Measurements from ENCODE around the gene CNST.
A peak's percentile ranks its signal among the peaks of the same experiment; 100 is the strongest.

CNST gene

DNA sequence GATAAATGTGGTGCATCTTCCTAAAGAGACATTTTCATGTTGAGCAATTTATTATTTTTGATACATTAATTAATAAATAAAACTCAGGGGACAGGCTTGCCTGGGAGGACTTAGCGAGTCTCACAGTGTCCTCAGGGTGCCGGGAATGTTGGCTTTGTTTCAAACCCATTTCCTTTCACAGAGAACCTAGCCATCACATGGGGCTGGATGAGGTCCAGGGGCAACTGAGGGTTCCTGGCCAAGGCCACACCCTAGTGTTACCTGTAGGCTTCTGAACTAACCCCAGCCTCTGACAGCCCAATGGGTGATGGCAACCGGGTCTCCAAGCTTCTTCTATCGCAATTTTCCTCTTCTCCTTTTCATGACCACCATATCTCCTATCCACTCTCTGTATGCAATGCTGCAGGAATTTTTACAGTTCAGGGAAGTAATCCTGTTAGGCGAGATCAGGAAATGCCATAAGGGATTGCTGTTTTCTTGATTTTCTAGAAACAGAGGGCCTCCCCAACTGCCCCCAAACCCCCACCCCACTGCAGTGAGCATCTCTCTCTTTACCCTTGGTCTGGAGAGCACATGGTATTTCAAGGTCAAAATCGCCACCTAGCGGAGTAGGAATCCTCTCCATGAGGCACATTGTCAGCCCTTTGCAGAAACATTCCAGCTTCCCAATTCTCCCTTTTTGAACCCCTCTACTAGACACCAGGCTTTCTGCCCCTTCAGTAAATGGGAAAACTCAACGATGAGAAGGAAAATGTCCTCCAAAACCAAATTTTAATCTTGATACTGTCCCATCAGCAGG, 37.1 kb upstream of the CNST start:
- no peak for TF ChIP-seq RAD21 (IDR thresholded peaks at IDR 0.05; ENCODE audit: low read depth)
- no peak for TF ChIP-seq EGR1 (IDR thresholded peaks at IDR 0.05)
- peak; percentile 66 for TF ChIP-seq NFIC (IDR thresholded peaks at IDR 0.05)
- TF ChIP-seq, protein P1, sequence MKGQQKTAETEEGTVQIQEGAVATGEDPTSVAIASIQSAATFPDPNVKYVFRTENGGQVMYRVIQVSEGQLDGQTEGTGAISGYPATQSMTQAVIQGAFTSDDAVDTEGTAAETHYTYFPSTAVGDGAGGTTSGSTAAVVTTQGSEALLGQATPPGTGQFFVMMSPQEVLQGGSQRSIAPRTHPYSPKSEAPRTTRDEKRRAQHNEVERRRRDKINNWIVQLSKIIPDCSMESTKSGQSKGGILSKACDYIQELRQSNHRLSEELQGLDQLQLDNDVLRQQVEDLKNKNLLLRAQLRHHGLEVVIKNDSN (IDR thresholded peaks at IDR 0.05): 0 out of 2 replicates have a peak, but pooled peaks have one; percentile 25

DNA sequence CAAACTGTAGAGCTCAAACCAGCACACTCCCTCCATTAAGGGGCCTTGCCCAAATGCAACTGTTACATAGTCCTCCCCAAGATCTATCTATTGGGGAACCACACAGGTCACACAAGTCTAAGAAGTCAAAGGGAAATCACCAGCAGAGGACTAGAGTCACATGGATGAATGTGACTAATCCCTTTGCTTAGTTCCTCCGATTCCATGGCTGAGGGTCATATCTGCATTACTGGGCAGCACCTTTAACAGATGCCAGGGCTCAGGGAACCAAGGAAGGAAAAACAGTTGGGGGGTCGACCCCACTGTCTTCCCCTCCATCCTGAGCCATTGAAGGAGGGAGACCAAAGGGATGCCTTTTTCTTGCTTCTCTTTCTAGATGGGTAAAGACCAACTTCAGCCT, 35.8 kb upstream of the CNST start:
- TF ChIP-seq ZBTB7A (IDR thresholded peaks at IDR 0.05; ENCODE audit: low read depth) (no peak), EGR1 (IDR thresholded peaks at IDR 0.05) (no peak)
- TF ChIP-seq, protein P2, sequence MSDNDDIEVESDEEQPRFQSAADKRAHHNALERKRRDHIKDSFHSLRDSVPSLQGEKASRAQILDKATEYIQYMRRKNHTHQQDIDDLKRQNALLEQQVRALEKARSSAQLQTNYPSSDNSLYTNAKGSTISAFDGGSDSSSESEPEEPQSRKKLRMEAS (IDR thresholded peaks at IDR 0.05): no peak

DNA sequence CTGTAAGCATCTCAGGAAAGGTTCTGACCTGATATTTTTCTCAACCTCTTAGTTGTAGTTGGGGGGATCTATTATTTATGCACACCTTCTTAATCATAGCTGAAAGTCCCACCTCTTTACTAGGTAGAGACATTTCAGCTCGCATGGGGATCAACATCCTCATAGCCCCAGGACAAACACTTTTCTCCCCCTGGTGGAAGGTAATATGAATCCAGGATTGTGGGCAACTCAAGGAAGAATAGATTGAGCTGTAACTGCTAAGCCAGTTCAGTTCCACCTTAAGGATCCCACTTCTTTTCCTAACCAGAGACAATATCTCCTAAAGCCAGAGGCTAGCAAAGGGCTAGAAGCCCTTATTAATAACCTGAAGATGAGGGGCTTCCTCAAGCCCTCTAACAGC, 33.7 kb upstream of the CNST start:
- no peak for TF ChIP-seq ZBTB7A (IDR thresholded peaks at IDR 0.05; ENCODE audit: low read depth)
- no peak for TF ChIP-seq TCF12 (IDR thresholded peaks at IDR 0.05; ENCODE audit: low read depth)
- no peak for TF ChIP-seq CREB1 (IDR thresholded peaks at IDR 0.05; ENCODE audit: low read depth)
- no peak; the same call in 1 of the 2 replicates for TF ChIP-seq RAD21 (IDR thresholded peaks at IDR 0.05; ENCODE audit: low read depth)
- TF ChIP-seq TEAD4 (IDR thresholded peaks at IDR 0.05): no peak
- TF ChIP-seq CEBPB (IDR thresholded peaks at IDR 0.05): no peak
- TF ChIP-seq, protein P2 (IDR thresholded peaks at IDR 0.05): no peak
- TF ChIP-seq, protein P3, sequence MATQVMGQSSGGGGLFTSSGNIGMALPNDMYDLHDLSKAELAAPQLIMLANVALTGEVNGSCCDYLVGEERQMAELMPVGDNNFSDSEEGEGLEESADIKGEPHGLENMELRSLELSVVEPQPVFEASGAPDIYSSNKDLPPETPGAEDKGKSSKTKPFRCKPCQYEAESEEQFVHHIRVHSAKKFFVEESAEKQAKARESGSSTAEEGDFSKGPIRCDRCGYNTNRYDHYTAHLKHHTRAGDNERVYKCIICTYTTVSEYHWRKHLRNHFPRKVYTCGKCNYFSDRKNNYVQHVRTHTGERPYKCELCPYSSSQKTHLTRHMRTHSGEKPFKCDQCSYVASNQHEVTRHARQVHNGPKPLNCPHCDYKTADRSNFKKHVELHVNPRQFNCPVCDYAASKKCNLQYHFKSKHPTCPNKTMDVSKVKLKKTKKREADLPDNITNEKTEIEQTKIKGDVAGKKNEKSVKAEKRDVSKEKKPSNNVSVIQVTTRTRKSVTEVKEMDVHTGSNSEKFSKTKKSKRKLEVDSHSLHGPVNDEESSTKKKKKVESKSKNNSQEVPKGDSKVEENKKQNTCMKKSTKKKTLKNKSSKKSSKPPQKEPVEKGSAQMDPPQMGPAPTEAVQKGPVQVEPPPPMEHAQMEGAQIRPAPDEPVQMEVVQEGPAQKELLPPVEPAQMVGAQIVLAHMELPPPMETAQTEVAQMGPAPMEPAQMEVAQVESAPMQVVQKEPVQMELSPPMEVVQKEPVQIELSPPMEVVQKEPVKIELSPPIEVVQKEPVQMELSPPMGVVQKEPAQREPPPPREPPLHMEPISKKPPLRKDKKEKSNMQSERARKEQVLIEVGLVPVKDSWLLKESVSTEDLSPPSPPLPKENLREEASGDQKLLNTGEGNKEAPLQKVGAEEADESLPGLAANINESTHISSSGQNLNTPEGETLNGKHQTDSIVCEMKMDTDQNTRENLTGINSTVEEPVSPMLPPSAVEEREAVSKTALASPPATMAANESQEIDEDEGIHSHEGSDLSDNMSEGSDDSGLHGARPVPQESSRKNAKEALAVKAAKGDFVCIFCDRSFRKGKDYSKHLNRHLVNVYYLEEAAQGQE (IDR thresholded peaks at IDR 0.05; ENCODE audit: low read depth): no peak
- no peak for TF ChIP-seq FOXM1 (IDR thresholded peaks at IDR 0.05; ENCODE audit: borderline replicate concordance, low read depth)
- no peak for TF ChIP-seq YY1 (IDR thresholded peaks at IDR 0.05; ENCODE audit: low read depth)
- TF ChIP-seq EGR1 (IDR thresholded peaks at IDR 0.05): no peak
- TF ChIP-seq, protein P1 (IDR thresholded peaks at IDR 0.05): no peak
- TF ChIP-seq TAF1 (IDR thresholded peaks at IDR 0.05; ENCODE audit: low read depth): no peak
- no peak for TF ChIP-seq EP300 (IDR thresholded peaks at IDR 0.05; ENCODE audit: borderline replicate concordance)
- TF ChIP-seq NFIC (IDR thresholded peaks at IDR 0.05): no peak

DNA sequence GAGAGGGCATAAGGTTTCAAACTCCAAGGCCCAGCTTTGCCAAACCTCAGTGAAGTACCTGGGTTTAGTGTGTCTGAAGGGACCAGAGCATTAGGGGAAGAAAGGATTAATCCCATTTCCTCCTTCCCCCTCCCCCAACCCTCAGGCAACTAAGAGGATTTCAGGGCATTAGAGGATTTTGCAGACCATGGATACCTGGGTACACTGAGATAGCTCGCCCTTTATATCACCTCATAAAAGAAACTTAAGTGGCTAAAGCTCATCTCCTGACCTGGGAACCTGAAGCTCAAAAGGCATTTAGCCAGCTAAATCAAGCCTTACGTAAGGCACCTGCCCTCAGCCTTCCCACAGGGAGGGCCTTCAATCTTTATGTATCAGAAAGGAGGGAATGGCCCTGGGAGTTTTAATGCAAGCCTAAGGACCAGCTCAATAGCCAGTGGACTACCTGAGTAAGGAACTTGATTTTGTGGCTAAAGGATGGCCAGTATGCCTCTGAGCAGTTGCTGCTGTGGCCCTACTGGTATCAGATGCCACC, 32.8 kb upstream of the CNST start:
- TF ChIP-seq EGR1 (IDR thresholded peaks at IDR 0.05): no peak
- TF ChIP-seq, protein P2 (IDR thresholded peaks at IDR 0.05): no peak
- TF ChIP-seq EP300 (IDR thresholded peaks at IDR 0.05; ENCODE audit: borderline replicate concordance): no peak
- TF ChIP-seq CREB1 (IDR thresholded peaks at IDR 0.05; ENCODE audit: low read depth): no peak
- TF ChIP-seq ZBTB7A (IDR thresholded peaks at IDR 0.05; ENCODE audit: low read depth): no peak
- TF ChIP-seq YY1 (IDR thresholded peaks at IDR 0.05; ENCODE audit: low read depth): no peak
- TF ChIP-seq FOXM1 (IDR thresholded peaks at IDR 0.05; ENCODE audit: borderline replicate concordance, low read depth): no peak
- TF ChIP-seq TAF1 (IDR thresholded peaks at IDR 0.05; ENCODE audit: low read depth): no peak
- TF ChIP-seq, protein P1 (IDR thresholded peaks at IDR 0.05): no peak
- no peak for TF ChIP-seq NFIC (IDR thresholded peaks at IDR 0.05)
- TF ChIP-seq TEAD4 (IDR thresholded peaks at IDR 0.05): no peak

DNA sequence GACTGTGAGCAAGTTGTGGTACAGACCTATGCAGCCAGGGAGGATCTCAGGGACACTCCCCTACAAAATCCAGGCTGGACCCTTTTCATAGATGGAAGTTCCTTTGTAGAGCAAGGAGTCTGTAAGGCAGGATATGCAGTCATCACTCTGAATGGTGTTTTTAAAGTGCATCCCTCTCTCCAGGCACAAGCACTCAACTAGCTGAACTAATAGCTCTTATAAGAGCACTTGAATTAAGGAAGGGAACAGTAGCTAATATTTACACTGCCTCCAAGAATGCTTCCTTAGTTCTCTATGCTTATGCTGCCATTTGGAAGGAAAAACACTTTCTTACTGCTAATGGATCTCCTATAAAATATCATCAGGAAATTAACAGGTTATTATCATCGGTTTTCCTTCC, 32.1 kb upstream of the CNST start:
- TF ChIP-seq FOXM1 (IDR thresholded peaks at IDR 0.05; ENCODE audit: borderline replicate concordance, low read depth) (no peak), ZBTB7A (IDR thresholded peaks at IDR 0.05; ENCODE audit: low read depth) (no peak), CREB1 (IDR thresholded peaks at IDR 0.05; ENCODE audit: low read depth) (no peak), TAF1 (IDR thresholded peaks at IDR 0.05; ENCODE audit: low read depth) (no peak), EGR1 (IDR thresholded peaks at IDR 0.05) (no peak), EP300 (IDR thresholded peaks at IDR 0.05; ENCODE audit: borderline replicate concordance) (no peak), TEAD4 (IDR thresholded peaks at IDR 0.05) (no peak), CEBPB (IDR thresholded peaks at IDR 0.05) (no peak), YY1 (IDR thresholded peaks at IDR 0.05; ENCODE audit: low read depth) (no peak), NFIC (IDR thresholded peaks at IDR 0.05) (no peak), TCF12 (IDR thresholded peaks at IDR 0.05; ENCODE audit: low read depth) (no peak), RAD21 (IDR thresholded peaks at IDR 0.05; ENCODE audit: low read depth) (no peak)
- TF ChIP-seq, protein P3 (IDR thresholded peaks at IDR 0.05; ENCODE audit: low read depth): no peak
- TF ChIP-seq, protein P1 (IDR thresholded peaks at IDR 0.05): no peak
- TF ChIP-seq, protein P2 (IDR thresholded peaks at IDR 0.05): no peak
